ENCODE data around the gene TSHZ2. TPM values are rescaled to one million over a fixed set of nuclear protein-coding genes. Genes with fewer than 3 reads are reported as not detected.

The TSHZ2 gene
- total and polyA plus RNA-seq, 11 donors, result 1.8 to 12.1 (median 3.7) TPM

DNA sequence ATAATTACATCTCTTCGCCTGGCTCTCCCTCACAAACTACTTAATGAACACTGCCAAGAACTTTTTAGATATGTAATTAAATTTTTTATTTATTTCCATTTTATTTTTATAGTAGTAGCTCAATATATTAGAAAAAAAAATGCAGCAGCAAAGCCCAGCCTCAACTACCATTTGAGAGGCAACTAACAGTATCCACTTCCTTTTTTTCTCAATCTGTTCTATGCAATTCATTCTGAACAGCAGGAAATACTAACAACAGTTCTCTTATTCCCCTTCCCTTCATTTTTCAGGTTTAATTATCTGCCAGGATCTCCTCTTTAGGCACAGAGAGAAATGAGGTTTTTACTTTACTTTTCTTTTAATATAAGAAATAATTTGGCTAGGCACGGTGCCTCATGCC lies 508.8 kb downstream of the TSHZ2 start:
- WGBS, 4 donors, result 93 to 94% (median 94%) methylated on average over 2 of the region's 2 CpGs
- Histone ChIP-seq H3K4me1 (no peaks in the 10 kb centered on the region), H3K27ac (no peak overlapping the region), H3K4me3 (no peak overlapping the region), H3K27me3 (no peaks in the 10 kb centered on the region), H3K36me3 (no peaks in the 10 kb centered on the region), H3K9me3 (peaks cover 0 to 14% (median 2%) of the 10 kb centered on the region in 12 donors)
- ATAC-seq (no peak), DNase-seq (no peak)
- intact Hi-C loops (cut with DNase I), result no loop called here
- TF ChIP-seq, protein P1, sequence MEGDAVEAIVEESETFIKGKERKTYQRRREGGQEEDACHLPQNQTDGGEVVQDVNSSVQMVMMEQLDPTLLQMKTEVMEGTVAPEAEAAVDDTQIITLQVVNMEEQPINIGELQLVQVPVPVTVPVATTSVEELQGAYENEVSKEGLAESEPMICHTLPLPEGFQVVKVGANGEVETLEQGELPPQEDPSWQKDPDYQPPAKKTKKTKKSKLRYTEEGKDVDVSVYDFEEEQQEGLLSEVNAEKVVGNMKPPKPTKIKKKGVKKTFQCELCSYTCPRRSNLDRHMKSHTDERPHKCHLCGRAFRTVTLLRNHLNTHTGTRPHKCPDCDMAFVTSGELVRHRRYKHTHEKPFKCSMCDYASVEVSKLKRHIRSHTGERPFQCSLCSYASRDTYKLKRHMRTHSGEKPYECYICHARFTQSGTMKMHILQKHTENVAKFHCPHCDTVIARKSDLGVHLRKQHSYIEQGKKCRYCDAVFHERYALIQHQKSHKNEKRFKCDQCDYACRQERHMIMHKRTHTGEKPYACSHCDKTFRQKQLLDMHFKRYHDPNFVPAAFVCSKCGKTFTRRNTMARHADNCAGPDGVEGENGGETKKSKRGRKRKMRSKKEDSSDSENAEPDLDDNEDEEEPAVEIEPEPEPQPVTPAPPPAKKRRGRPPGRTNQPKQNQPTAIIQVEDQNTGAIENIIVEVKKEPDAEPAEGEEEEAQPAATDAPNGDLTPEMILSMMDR (IDR thresholded peaks at IDR 0.05), result no peak
- TF ChIP-seq POLR2A (IDR thresholded peaks at IDR 0.05), result no peak

DNA sequence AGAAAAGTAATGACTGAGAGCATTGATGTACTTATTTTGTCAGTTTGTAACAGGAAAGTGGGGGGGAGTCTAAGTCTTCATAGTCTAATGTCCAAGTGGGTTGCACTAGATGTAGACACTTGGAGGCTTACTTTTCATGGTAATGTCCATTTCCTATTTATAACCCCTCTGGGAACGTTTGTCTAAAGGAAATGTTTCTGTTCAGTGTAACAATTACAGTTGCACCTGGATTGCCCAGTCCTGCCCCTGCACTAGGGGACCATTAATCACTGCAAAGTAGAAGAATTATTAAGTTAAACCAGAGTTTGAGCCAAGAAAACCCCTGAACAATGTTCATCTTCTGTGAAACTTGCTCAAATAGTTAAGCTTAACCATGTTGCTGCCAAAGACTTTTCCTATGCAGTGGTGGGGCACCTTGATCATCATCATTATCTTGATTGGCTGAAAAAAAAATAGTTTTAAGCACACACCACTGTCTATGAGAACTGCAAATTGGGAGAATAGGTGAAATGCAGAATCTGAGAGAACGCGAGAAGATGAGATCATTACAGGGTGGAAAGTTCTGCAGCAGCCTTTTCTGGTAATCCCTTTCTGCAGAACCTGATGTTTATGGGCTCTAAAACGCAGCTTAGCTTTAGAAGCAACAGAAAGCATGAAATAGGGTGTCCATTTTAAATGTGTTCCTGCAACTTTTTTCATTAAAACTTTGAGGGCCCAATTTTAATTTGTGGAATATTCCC lies 515.5 kb downstream of the TSHZ2 start:
- H3K4me3 ChIP-seq, result no peak overlapping the region
- ATAC-seq, result no peak
- intact Hi-C loops (cut with DNase I), result no loop called here

DNA sequence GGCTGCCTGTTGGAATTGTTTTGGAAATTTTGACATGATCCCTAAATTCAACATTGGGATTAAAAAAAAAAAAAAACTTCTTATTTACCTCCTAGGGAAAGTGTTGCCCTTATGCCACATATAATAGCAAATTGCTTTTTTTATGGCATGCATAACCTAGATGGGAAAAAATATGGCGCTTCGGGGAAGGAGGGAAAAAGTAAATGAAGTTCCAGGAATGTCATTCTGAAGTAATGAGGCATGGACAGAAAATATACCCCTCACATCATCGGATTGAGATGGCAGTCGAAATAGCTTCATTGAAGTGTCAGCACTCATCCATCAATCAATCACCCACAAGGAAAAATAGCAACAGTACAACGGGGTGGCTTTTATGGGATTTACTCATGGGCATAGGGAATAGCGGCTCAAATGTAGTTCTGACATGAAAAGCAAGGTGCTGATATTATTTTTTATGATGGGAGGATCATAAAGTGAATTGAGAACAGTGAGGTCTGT lies 516.7 kb downstream of the TSHZ2 start:
- no peak for ATAC-seq
- no peak for DNase-seq
- peaks cover 0 to 3% (median under 1%) of the 10 kb centered on the region in 12 donors for H3K9me3 ChIP-seq
- intact Hi-C loops (cut with DNase I), result no loop called here
- peaks cover 0 to 21% (median 0%) of the 10 kb centered on the region in 12 donors for H3K4me1 ChIP-seq
- H3K27me3 ChIP-seq, result no peaks in the 10 kb centered on the region
- no peak overlapping the region for H3K4me3 ChIP-seq
- TF ChIP-seq, protein P1 (IDR thresholded peaks at IDR 0.05), result no peak
- TF ChIP-seq POLR2A (IDR thresholded peaks at IDR 0.05), result no peak
- H3K27ac ChIP-seq, result no peak overlapping the region
- H3K36me3 ChIP-seq, result no peaks in the 10 kb centered on the region
- WGBS, 4 donors, result 89 to 91% (median 91%) methylated on average over 6 of the region's 6 CpGs

More for the DNA sequence above, 515.5 kb downstream of the TSHZ2 start:
- WGBS, 4 donors, result 74 to 77% (median 77%) methylated on average over 4 of the region's 4 CpGs
- H3K4me1 ChIP-seq, result peaks cover 0 to 9% (median 0%) of the 10 kb centered on the region in 12 donors
- TF ChIP-seq, protein P1 (IDR thresholded peaks at IDR 0.05), result no peak
- TF ChIP-seq POLR2A (IDR thresholded peaks at IDR 0.05), result no peak
- no peaks in the 10 kb centered on the region for H3K36me3 ChIP-seq
- H3K27ac ChIP-seq, result no peak overlapping the region
- no peaks in the 10 kb centered on the region for H3K27me3 ChIP-seq
- H3K9me3 ChIP-seq, result peaks cover 0 to 12% (median 2%) of the 10 kb centered on the region in 12 donors
- DNase-seq, result no peak

DNA sequence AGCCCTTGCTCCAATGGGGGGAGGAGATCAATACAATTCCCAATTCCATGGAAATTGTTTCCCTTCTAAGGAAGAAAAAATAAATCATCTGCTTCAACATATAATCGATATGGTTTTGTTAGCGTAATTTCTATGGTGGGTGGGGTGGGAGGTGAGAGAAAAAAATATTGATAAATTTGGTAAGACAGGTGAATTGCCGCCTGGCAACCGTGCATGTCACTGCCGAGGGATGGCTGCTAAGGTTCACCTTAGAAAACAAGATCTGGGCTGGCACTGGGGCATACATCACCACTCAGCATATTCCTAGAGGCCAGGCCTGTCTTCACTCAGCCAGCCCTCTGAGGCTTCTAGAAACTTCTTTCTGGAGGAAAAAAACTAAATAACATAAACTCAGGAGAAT lies 517.4 kb downstream of the TSHZ2 start:
- 95 to 96% (median 96%) methylated on average over 5 of the region's 5 CpGs for WGBS, 4 donors
- Histone ChIP-seq H3K36me3 (no peaks in the 10 kb centered on the region), H3K27me3 (no peaks in the 10 kb centered on the region), H3K4me3 (no peak overlapping the region), H3K27ac (no peak overlapping the region), H3K9me3 (no peaks in the 10 kb centered on the region), H3K4me1 (peaks cover 0 to 22% (median 0%) of the 10 kb centered on the region in 12 donors)
- DNase-seq (no peak), ATAC-seq (no peak)
- intact Hi-C loops (cut with DNase I), result no loop called here
- TF ChIP-seq, protein P1 (IDR thresholded peaks at IDR 0.05), result no peak

Data from heart left ventricle (tissue), 16 donors.